CD14-positive monocyte (primary cell): ENCODE measurements around the gene STX11. TPM values are rescaled to one million over a fixed set of nuclear protein-coding genes. Genes with fewer than 3 reads are reported as not detected.

Experiments used
- DNase-seq, 3 donors: peaks; one replicate each; pipeline ENCODE4 v3.0.0-alpha.2; 2011 to 2022
- H2AFZ ChIP-seq: 2 replicates; pipeline ENCODE4 v1.6.0; 2012; ENCODE audit warnings: mild to moderate bottlenecking, low read depth, low read length, inconsistent platforms; ENCODE audit not compliant: insufficient read depth, poor library complexity, severe bottlenecking
- H3K27ac ChIP-seq, 2 donors: 1 replicate in 1 of 2; 2 replicates in 1 of 2; pipeline ENCODE4 v1.5.1; 2012 to 2013; ENCODE audit warnings: low read length in 2 of 2, control low read depth in 1 of 2, inconsistent platforms in 1 of 2, low read depth in 1 of 2, mild to moderate bottlenecking in 1 of 2
- H3K27me3 ChIP-seq, 2 donors: one replicate each; pipeline versions ENCODE4 v1.6.0 to v1.6.1; 2011 to 2013; ENCODE audit warnings: low read length in 2 of 2; ENCODE audit not compliant: control insufficient read depth in 2 of 2, insufficient read depth in 2 of 2
- H3K36me3 ChIP-seq, 2 donors: replicated peaks in 1 of 2; 1 replicate in 1 of 2; 2 replicates in 1 of 2; pipeline versions ENCODE4 v1.5.1 to v1.6.1; 2012 to 2013; ENCODE audit warnings: low read length in 2 of 2, control low read depth in 1 of 2, inconsistent platforms in 1 of 2, mild to moderate bottlenecking in 1 of 2; ENCODE audit not compliant: insufficient read depth in 2 of 2, control insufficient read depth in 1 of 2
- H3K4me1 ChIP-seq, 2 donors: 1 replicate in 1 of 2; 2 replicates in 1 of 2; pipeline versions ENCODE4 v1.5.1 to v1.6.1; 2012 to 2013; ENCODE audit warnings: low read length in 2 of 2, control low read depth in 1 of 2, inconsistent platforms in 1 of 2, mild to moderate bottlenecking in 1 of 2, moderate library complexity in 1 of 2; ENCODE audit not compliant: insufficient read depth in 2 of 2, control insufficient read depth in 1 of 2
- H3K4me2 ChIP-seq: replicated peaks from 2 replicates; pipeline ENCODE3; 2012; ENCODE audit warnings: low read length, moderate library complexity, mild to moderate bottlenecking; ENCODE audit not compliant: poor library complexity, severe bottlenecking; ENCODE audit errors: extremely low read depth
- H3K4me3 ChIP-seq, 3 experiments: fragments of 200-600 bp in 1 of 3; sonication (generic) in 1 of 3; replicated peaks in 1 of 3; 1 replicate in 2 of 3; 2 replicates in 1 of 3; pipeline ENCODE4 v1.5.1; 2011 to 2013; ENCODE audit warnings: low read length in 3 of 3, mild to moderate bottlenecking in 3 of 3, control low read depth in 2 of 3, low read depth in 2 of 3, inconsistent platforms in 1 of 3, moderate library complexity in 1 of 3
- H3K79me2 ChIP-seq: 2 replicates; pipeline ENCODE4 v1.6.0; 2012; ENCODE audit warnings: mild to moderate bottlenecking, control low read depth, inconsistent platforms, low read length, moderate library complexity; ENCODE audit not compliant: insufficient read depth
- H3K9ac ChIP-seq: 2 replicates; pipeline ENCODE4 v1.6.0; 2017; ENCODE audit warnings: low read length, mild to moderate bottlenecking; ENCODE audit not compliant: insufficient read depth, poor library complexity, severe bottlenecking
- H3K9me3 ChIP-seq, 2 donors: replicated peaks in 1 of 2; 1 replicate in 1 of 2; 2 replicates in 1 of 2; pipeline versions ENCODE4 v1.5.1 to v1.6.1; 2012 to 2013; ENCODE audit warnings: low read length in 2 of 2, control low read depth in 1 of 2; ENCODE audit not compliant: control insufficient read depth in 1 of 2, insufficient read depth in 1 of 2
- H4K20me1 ChIP-seq: 2 replicates; pipeline ENCODE4 v1.6.0; 2012; ENCODE audit warnings: mild to moderate bottlenecking, low read length, control low read depth, moderate library complexity; ENCODE audit not compliant: insufficient read depth
- H3K27ac Mint-ChIP-seq, 7 donors: one replicate each; pipeline ENCODE4 v1.8.0; 2020; ENCODE audit warnings: mild to moderate bottlenecking in 7 of 7, mixed read lengths in 7 of 7, moderate library complexity in 6 of 7, inconsistent platforms in 2 of 7
- H3K27me3 Mint-ChIP-seq, 3 donors: one replicate each; pipeline ENCODE4 v1.8.0; 2021 to 2022; ENCODE audit warnings: low read depth in 3 of 3, mild to moderate bottlenecking in 3 of 3, mixed read lengths in 3 of 3, moderate library complexity in 3 of 3, inconsistent platforms in 1 of 3
- H3K36me3 Mint-ChIP-seq, 2 donors: one replicate each; pipeline ENCODE4 v1.8.0; 2020; ENCODE audit warnings: mixed read lengths in 2 of 2, inconsistent platforms in 1 of 2, mild to moderate bottlenecking in 1 of 2
- H3K4me1 Mint-ChIP-seq: one replicate; pipeline ENCODE4 v1.8.0; 2020; ENCODE audit warnings: mild to moderate bottlenecking, mixed read lengths
- H3K4me3 Mint-ChIP-seq, 2 donors: one replicate each; pipeline ENCODE4 v1.8.0; 2020; ENCODE audit warnings: mild to moderate bottlenecking in 2 of 2, mixed read lengths in 2 of 2, moderate library complexity in 1 of 2
- H3K9me3 Mint-ChIP-seq, 7 donors: one replicate each; pipeline ENCODE4 v1.8.0; 2020 to 2022; ENCODE audit warnings: mixed read lengths in 7 of 7, mild to moderate bottlenecking in 6 of 7, moderate library complexity in 6 of 7, inconsistent platforms in 2 of 7
- WGBS: methylation state at CpG from one replicate; pipeline ENCODE4 v1.1.5; 2013; ENCODE audit warnings: missing lambda C conversion rate; ENCODE audit not compliant: insufficient coverage; 5-methylcytosine and 5-hydroxymethylcytosine counted together
- intact Hi-C, 2 donors: fragments of 100-400 bp; cut with micrococcal nuclease; formaldehyde crosslinking; loops; one replicate each; pipeline versions ENCODE4 v1.15.0 to v1.15.1; 2023
- polyA plus RNA-seq, 3 donors: library from polyadenylated mRNA; depleted of rRNA in 1 of 3; unstranded in 2 of 3; stranded (reverse) in 1 of 3; fragments of 300-500 nt in 2 of 3; fragments of >200 nt in 1 of 3; fragmentation: Illumina TruSeq in 2 of 3; gene quantifications; 1 replicate in 2 of 3; 2 replicates in 1 of 3; pipeline ENCODE4 v1.2.3, GENCODE V29; 2012 to 2021
- TF ChIP-seq, protein P1 (sequence below): fragments of 200-600 bp; IDR thresholded peaks from one replicate; pipeline ENCODE4 v1.8.0; 2022; ENCODE audit warnings: antibody characterized with exemption, mild to moderate bottlenecking

The STX11 gene
- polyA plus RNA-seq, 3 donors, result 276 to 372 (median 367) TPM

GRCh38 chr6:144189351-144189750 lies 39.0 kb downstream of the STX11 start:
- Histone ChIP-seq H3K27ac (peak overlapping the region in 1 of 2 donors; percentile 21), H3K27me3 (no peaks in the 10 kb centered on the region), H3K9me3 (peaks cover 12 to 16% of the 10 kb centered on the region in 2 donors), H3K4me2 (no peak overlapping the region), H3K4me1 (peaks cover 0 to 18% of the 10 kb centered on the region in 2 donors), H2AFZ (no peak overlapping the region), H3K9ac (no peak overlapping the region), H3K4me3 (no peak overlapping the region), H3K36me3 (peaks cover 33 to 66% of the 10 kb centered on the region in 2 donors), H3K79me2 (peaks cover 48% of the 10 kb centered on the region), H4K20me1 (peaks cover 82% of the 10 kb centered on the region)
- Mint-ChIP-seq H3K27me3 (no peaks in the 10 kb centered on the region), H3K27ac (peak overlapping the region in 1 of 7 donors; percentile 65), H3K9me3 (peaks cover 9 to 23% (median 14%) of the 10 kb centered on the region in 7 donors), H3K4me1 (peaks cover 31% of the 10 kb centered on the region), H3K4me3 (no peak overlapping the region), H3K36me3 (peaks cover 55 to 59% of the 10 kb centered on the region in 2 donors)
- DNase-seq, result no peak
- intact Hi-C loops, result no loop called here
- TF ChIP-seq, protein P1, sequence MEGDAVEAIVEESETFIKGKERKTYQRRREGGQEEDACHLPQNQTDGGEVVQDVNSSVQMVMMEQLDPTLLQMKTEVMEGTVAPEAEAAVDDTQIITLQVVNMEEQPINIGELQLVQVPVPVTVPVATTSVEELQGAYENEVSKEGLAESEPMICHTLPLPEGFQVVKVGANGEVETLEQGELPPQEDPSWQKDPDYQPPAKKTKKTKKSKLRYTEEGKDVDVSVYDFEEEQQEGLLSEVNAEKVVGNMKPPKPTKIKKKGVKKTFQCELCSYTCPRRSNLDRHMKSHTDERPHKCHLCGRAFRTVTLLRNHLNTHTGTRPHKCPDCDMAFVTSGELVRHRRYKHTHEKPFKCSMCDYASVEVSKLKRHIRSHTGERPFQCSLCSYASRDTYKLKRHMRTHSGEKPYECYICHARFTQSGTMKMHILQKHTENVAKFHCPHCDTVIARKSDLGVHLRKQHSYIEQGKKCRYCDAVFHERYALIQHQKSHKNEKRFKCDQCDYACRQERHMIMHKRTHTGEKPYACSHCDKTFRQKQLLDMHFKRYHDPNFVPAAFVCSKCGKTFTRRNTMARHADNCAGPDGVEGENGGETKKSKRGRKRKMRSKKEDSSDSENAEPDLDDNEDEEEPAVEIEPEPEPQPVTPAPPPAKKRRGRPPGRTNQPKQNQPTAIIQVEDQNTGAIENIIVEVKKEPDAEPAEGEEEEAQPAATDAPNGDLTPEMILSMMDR, result no peak

DNA sequence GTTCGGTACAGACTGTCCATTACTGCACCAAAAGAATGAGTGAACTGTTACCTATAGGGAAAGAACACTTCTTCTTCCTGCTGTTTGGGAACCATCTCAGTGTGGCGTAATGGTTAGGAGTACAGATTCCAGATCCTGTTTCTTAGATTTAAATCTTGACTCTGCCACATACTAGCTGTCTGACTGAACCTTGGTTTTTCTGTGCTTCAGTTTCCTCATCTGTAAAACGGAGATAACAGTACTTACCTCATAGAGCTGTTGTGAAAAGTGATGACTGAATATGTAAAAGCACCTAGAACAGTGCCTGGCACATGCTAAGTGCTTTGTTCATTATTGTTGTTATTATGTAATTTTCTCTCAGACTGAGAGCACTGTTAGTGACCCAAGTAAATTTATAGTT lies 39.8 kb downstream of the STX11 start:
- no peak overlapping the region for H3K4me2 ChIP-seq
- Mint-ChIP-seq H3K4me1 (peaks cover 24% of the 10 kb centered on the region), H3K27ac (no peak overlapping the region), H3K27me3 (no peaks in the 10 kb centered on the region), H3K4me3 (no peak overlapping the region), H3K36me3 (peaks cover 48 to 54% of the 10 kb centered on the region in 2 donors), H3K9me3 (peaks cover 9 to 23% (median 14%) of the 10 kb centered on the region in 7 donors)
- no peak overlapping the region for H3K27ac ChIP-seq
- WGBS, result no CpG with 5 or more reads among the region's 3 CpGs
- peaks cover 75% of the 10 kb centered on the region for H4K20me1 ChIP-seq
- H3K79me2 ChIP-seq, result peaks cover 41% of the 10 kb centered on the region
- H3K27me3 ChIP-seq, result no peaks in the 10 kb centered on the region
- peak in 2 of 3 donors; percentile 13 to 65 for DNase-seq
- no peak overlapping the region for H3K4me3 ChIP-seq
- peaks cover 33 to 58% of the 10 kb centered on the region in 2 donors for H3K36me3 ChIP-seq
- H3K9ac ChIP-seq, result no peak overlapping the region
- intact Hi-C loops, result no loop called here
- H3K9me3 ChIP-seq, result peaks cover 12 to 16% of the 10 kb centered on the region in 2 donors
- TF ChIP-seq, protein P1, result no peak
- no peak overlapping the region for H2AFZ ChIP-seq
- peaks cover 0 to 10% of the 10 kb centered on the region in 2 donors for H3K4me1 ChIP-seq
